Peyer's patch (tissue), 4 donors: ENCODE results near the gene HELZ.

Experiments
- CTCF ChIP-seq, 6 experiments: fragments of 450-650 bp in 4 of 6; fragments of 200-600 bp in 2 of 6; sonication (generic) in 1 of 6; IDR thresholded peaks; one replicate each; pipeline ENCODE4 v1.5.1; 2017 to 2019; ENCODE audit warnings: antibody characterized with exemption in 6 of 6, mild to moderate bottlenecking in 3 of 6, moderate library complexity in 1 of 6
- POLR2A ChIP-seq, 2 donors: fragments of 450-650 bp; IDR thresholded peaks; one replicate each; pipeline ENCODE4 v1.5.1; 2017; ENCODE audit warnings: antibody characterized with exemption in 2 of 2, mild to moderate bottlenecking in 2 of 2, moderate library complexity in 2 of 2

GRCh38 chr17:67160791-67161190 lies 84.2 kb downstream of the HELZ start:
- TF ChIP-seq CTCF (IDR thresholded peaks at IDR 0.05): no peak
- TF ChIP-seq POLR2A (IDR thresholded peaks at IDR 0.05): no peak
